ENCODE results near the gene RGS14.

DNA sequence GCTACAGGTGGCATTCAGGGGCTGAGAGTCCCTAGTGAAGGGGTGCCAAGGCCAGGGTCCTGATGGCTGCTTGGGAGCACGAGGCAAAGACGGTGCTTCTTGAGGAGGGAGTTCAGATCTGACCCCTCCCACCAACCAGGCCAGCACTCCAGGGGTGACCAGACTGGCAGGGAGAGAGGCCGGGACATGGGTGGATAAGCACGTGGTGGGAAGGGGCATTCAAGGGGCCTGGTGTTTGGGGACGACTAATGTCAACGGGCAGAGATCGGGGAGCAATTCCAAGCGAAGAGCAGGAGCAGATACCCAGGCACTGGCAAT is 4.5 kb downstream of the RGS14 start:
- TF ChIP-seq POLR2AphosphoS5 (IDR thresholded peaks at IDR 0.05) (no peak), EP300 (IDR thresholded peaks at IDR 0.05) (no peak), POLR2A (IDR thresholded peaks at IDR 0.05; ENCODE audit: low read depth) (no peak)
- TF ChIP-seq, protein P1, sequence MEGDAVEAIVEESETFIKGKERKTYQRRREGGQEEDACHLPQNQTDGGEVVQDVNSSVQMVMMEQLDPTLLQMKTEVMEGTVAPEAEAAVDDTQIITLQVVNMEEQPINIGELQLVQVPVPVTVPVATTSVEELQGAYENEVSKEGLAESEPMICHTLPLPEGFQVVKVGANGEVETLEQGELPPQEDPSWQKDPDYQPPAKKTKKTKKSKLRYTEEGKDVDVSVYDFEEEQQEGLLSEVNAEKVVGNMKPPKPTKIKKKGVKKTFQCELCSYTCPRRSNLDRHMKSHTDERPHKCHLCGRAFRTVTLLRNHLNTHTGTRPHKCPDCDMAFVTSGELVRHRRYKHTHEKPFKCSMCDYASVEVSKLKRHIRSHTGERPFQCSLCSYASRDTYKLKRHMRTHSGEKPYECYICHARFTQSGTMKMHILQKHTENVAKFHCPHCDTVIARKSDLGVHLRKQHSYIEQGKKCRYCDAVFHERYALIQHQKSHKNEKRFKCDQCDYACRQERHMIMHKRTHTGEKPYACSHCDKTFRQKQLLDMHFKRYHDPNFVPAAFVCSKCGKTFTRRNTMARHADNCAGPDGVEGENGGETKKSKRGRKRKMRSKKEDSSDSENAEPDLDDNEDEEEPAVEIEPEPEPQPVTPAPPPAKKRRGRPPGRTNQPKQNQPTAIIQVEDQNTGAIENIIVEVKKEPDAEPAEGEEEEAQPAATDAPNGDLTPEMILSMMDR (IDR thresholded peaks at IDR 0.05) = no peak
